Natural killer cell treated with Interleukin-12 subunit alpha and Interleukin-12 subunit beta and Interleukin-15 and Interleukin-18, amount 100 ng/mL, for 72 hours (primary cell): Measurements from ENCODE around the gene TUNAR. TPM values are rescaled to one million over a fixed set of nuclear protein-coding genes. Genes with fewer than 3 reads are reported as not detected.

Source experiments
- ATAC-seq, 2 donors: fragments of 150-1000 bp; cut with Tn5 transposase in 1 of 2; sonication (Bioruptor Pico), chemical (Tn5 transposase) in 1 of 2; 2 replicates each; pipeline ENCODE4 v1.10.0; 2021
- DNase-seq: peaks from one replicate; pipeline ENCODE4 v3.0.0; 2022; ENCODE audit warnings: low spot score
- H3K27ac Mint-ChIP-seq, 2 donors: 1 replicate in 1 of 2; 2 replicates in 1 of 2; pipeline ENCODE4 v1.8.0; 2022; ENCODE audit warnings: mixed read lengths in 2 of 2, mild to moderate bottlenecking in 1 of 2, moderate library complexity in 1 of 2
- H3K27me3 Mint-ChIP-seq, 2 donors: 1 replicate in 1 of 2; 2 replicates in 1 of 2; pipeline ENCODE4 v1.8.0; 2022; ENCODE audit warnings: mixed read lengths in 2 of 2
- H3K36me3 Mint-ChIP-seq: one replicate; pipeline ENCODE4 v1.8.0; 2022; ENCODE audit warnings: mixed read lengths
- H3K4me1 Mint-ChIP-seq, 2 donors: 1 replicate in 1 of 2; 2 replicates in 1 of 2; pipeline ENCODE4 v1.8.0; 2022; ENCODE audit warnings: low read depth in 2 of 2, mixed read lengths in 2 of 2, mild to moderate bottlenecking in 1 of 2
- H3K4me3 Mint-ChIP-seq: one replicate; pipeline ENCODE4 v1.8.0; 2022; ENCODE audit warnings: mixed read lengths
- H3K9me3 Mint-ChIP-seq: 2 replicates; pipeline ENCODE4 v1.8.0; 2022; ENCODE audit warnings: mixed read lengths
- total RNA-seq, 2 donors: library from RNA; stranded (reverse); gene quantifications; one replicate each; pipeline ENCODE4 v1.2.3, GENCODE V29; 2022

The TUNAR gene
- total RNA-seq, 2 donors from 2014 or later, result not detected

GRCh38 chr14:95910628-95911027, 34.0 kb downstream of the TUNAR start:
- ATAC-seq (no peak), DNase-seq (no peak)
- Mint-ChIP-seq H3K9me3 (no peaks in the 10 kb centered on the region), H3K27me3 (peaks cover 12 to 29% of the 10 kb centered on the region in 2 donors), H3K36me3 (no peaks in the 10 kb centered on the region), H3K4me3 (no peak overlapping the region), H3K4me1 (no peaks in the 10 kb centered on the region), H3K27ac (no peak overlapping the region)

GRCh38 chr14:95911456-95911855, 34.8 kb downstream of the TUNAR start:
- H3K4me1 Mint-ChIP-seq, result no peaks in the 10 kb centered on the region
- H3K9me3 Mint-ChIP-seq, result no peaks in the 10 kb centered on the region
- H3K27ac Mint-ChIP-seq, result no peak overlapping the region
- no peaks in the 10 kb centered on the region for H3K36me3 Mint-ChIP-seq
- H3K27me3 Mint-ChIP-seq, result peaks cover 12 to 29% of the 10 kb centered on the region in 2 donors
- ATAC-seq, result no peak
- H3K4me3 Mint-ChIP-seq, result no peak overlapping the region
- DNase-seq, result no peak

DNA sequence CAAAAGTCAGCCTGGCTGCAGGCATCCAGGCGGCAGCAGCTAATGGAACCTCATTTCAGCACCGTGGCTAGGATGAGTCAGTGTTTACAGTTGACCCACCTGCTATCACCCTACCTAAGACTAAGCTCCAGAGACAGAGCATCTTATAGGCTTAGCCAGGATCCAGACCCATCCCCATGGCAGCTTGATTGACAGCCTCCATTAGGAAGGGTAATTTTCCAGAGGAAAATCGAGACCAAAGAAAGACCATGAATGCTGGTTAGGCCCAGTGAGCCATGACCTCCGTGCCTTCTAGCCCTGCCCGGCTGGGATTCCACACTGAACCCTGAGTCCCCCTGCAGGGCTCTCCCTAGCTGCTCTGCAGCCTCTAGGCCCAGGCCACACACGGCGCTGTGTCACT, 38.7 kb downstream of the TUNAR start:
- Mint-ChIP-seq H3K4me1 (no peaks in the 10 kb centered on the region), H3K9me3 (no peaks in the 10 kb centered on the region), H3K27me3 (peaks cover 13 to 28% of the 10 kb centered on the region in 2 donors), H3K4me3 (no peak overlapping the region), H3K36me3 (no peaks in the 10 kb centered on the region), H3K27ac (no peak overlapping the region)
- ATAC-seq, result peak in 1 of 2 donors; percentile 32
- no peak for DNase-seq

- H3K36me3 Mint-ChIP-seq, result no peaks in the 10 kb centered on the region
- no peak overlapping the region for H3K4me3 Mint-ChIP-seq
- peaks cover 14 to 31% of the 10 kb centered on the region in 2 donors for H3K27me3 Mint-ChIP-seq
- H3K4me1 Mint-ChIP-seq, result no peaks in the 10 kb centered on the region
- no peaks in the 10 kb centered on the region for H3K9me3 Mint-ChIP-seq
- no peak overlapping the region for H3K27ac Mint-ChIP-seq
- no peak for ATAC-seq
- DNase-seq, result no peak
These were observed 41.8 kb downstream of the TUNAR start for GRCh38 chr14:95918466-95918865.

DNA sequence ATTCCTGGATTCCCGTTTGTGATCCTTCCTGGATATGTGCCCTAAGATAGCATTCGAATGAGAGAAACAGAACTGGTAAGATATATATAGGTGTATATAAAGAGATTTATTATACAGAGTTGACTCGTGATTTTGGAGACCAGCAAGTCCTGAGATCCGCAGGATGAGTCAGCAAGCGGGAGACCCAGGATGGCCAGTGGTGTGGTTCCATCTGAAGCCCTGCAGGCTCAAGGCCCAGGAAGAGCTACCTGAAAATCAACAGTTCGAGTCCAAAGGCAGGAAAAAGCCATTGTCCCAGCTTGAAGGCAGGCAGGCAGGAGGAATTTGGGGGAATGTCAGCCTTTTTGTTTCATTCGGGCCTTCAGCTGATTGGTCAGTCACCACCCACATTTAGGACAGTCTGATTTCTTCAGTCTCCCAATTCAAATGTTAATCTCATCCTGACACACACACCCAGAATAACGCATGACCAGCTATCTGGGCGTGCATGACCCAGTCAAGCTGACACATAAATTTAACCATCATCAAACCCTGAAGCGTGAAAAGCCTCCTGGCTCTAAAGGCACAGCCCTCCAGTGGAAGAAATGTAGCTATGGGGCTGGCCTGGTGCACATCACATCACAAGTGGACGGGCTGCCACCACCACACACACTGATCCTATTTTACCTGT, 44.3 kb downstream of the TUNAR start:
- H3K36me3 Mint-ChIP-seq, result no peaks in the 10 kb centered on the region
- no peak overlapping the region for H3K4me3 Mint-ChIP-seq
- ATAC-seq (no peak), DNase-seq (no peak)
- H3K27ac Mint-ChIP-seq, result no peak overlapping the region
- no peaks in the 10 kb centered on the region for H3K9me3 Mint-ChIP-seq
- no peaks in the 10 kb centered on the region for H3K4me1 Mint-ChIP-seq
- H3K27me3 Mint-ChIP-seq, result peaks cover 19 to 33% of the 10 kb centered on the region in 2 donors

DNA sequence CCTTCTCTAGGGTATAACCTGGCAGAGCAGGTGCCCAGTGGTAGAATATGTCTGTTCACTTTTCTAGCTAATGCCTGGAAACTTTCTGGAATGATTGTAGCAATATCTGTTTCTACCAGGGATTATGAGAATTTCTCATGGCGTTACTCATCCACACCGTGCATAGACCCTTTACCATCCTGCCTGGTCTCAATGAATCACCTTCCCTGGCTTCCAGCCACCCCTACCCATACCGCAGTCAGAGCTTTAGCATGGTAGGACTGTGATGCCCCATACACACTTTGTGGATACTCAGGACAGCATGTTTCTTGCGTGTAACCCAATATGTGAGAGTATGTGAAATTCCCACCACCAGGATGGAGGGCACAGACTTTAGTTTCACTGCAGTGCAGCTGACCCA, 45.4 kb downstream of the TUNAR start:
- no peak overlapping the region for H3K27ac Mint-ChIP-seq
- H3K4me1 Mint-ChIP-seq, result no peaks in the 10 kb centered on the region
- H3K36me3 Mint-ChIP-seq, result no peaks in the 10 kb centered on the region

DNA sequence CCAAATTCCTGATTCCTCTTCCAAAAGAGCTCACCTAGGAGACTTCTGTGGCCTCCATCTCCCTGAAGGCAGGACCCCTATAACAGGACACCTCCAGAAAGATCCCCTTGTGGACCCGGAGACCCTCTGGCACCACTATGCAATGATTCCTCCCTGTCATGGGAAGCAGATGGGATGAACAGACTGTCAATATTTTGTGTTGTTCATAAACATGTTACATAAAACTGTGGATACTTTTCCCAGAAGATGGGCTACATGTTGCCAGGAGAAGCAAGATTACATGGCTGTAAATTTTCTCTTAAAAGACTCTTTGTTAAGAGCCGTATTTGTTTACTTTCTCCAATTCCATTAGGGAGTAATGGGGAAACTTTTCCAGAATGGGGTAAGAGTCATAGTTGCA, 52.1 kb downstream of the TUNAR start:
- Mint-ChIP-seq H3K4me1 (no peaks in the 10 kb centered on the region), H3K4me3 (no peak overlapping the region), H3K36me3 (no peaks in the 10 kb centered on the region), H3K27me3 (peaks cover 6 to 15% of the 10 kb centered on the region in 2 donors), H3K9me3 (no peaks in the 10 kb centered on the region), H3K27ac (no peak overlapping the region)
- ATAC-seq, result no peak
- no peak for DNase-seq

More for the DNA sequence above, 45.4 kb downstream of the TUNAR start:
- Mint-ChIP-seq H3K4me3 (no peak overlapping the region), H3K9me3 (no peaks in the 10 kb centered on the region), H3K27me3 (peaks cover 17 to 33% of the 10 kb centered on the region in 2 donors)
- no peak for ATAC-seq
- no peak for DNase-seq

GRCh38 chr14:95931384-95931783, 54.8 kb downstream of the TUNAR start:
- Mint-ChIP-seq H3K27ac (no peak overlapping the region), H3K4me1 (no peaks in the 10 kb centered on the region), H3K36me3 (no peaks in the 10 kb centered on the region), H3K9me3 (no peaks in the 10 kb centered on the region), H3K4me3 (no peak overlapping the region), H3K27me3 (peaks cover 0 to 7% of the 10 kb centered on the region in 2 donors)
- DNase-seq (no peak), ATAC-seq (no peak)

DNA sequence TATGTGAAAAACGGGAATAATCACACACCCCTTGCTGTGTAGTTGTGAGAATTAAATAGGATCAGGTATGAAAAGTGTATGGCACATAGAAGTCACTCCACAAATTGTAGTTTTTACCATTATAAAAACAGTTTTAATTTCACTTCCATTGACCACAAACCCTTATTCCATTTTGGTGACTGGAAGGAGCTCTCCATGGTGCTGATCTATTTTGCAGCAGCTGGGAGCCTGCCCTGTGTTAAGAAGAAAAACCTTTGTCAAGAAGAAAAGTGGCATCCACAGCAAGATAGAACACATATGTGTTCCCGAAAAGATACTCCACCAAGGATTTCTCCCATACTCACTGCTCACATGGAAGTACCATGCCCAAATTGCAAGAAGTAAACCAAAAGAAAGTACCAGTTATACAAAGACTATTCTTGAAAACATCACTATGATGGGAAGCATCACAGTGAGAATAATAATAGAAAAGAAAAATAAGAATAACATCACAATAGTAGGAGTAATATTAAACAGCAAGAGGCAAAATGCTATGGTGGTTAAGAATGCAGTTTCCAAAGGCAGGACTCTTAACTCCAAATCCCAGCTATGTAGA, 58.7 kb downstream of the TUNAR start:
- peaks cover 2 to 15% of the 10 kb centered on the region in 2 donors for H3K27me3 Mint-ChIP-seq
- no peak overlapping the region for H3K4me3 Mint-ChIP-seq
- DNase-seq, result no peak
- no peaks in the 10 kb centered on the region for H3K9me3 Mint-ChIP-seq
- no peaks in the 10 kb centered on the region for H3K36me3 Mint-ChIP-seq
- ATAC-seq, result no peak
- H3K4me1 Mint-ChIP-seq, result no peaks in the 10 kb centered on the region
- no peak overlapping the region for H3K27ac Mint-ChIP-seq

DNA sequence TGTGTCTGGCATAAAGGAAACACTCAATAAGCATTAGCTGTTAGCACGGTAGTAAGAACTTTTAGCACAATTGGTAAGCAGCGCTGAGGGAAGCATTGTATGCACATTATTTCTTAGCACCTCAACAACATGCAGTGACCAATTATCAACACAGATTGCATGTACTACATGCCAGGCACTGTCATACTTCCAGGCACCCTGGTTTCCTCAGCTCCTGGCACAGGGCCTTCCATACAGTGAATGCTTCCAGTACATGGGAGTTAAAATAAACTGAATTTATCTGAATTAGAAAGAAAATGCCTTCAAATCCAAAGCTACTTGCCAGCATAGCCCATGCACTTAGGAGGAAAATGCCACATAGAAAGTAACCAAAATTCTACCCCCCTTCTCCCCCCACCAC, 59.4 kb downstream of the TUNAR start:
- no peaks in the 10 kb centered on the region for H3K9me3 Mint-ChIP-seq
- no peak overlapping the region for H3K27ac Mint-ChIP-seq
- DNase-seq, result no peak
- peaks cover 2 to 15% of the 10 kb centered on the region in 2 donors for H3K27me3 Mint-ChIP-seq
- H3K36me3 Mint-ChIP-seq, result no peaks in the 10 kb centered on the region
- no peaks in the 10 kb centered on the region for H3K4me1 Mint-ChIP-seq
- ATAC-seq, result no peak
- no peak overlapping the region for H3K4me3 Mint-ChIP-seq

GRCh38 chr14:95939335-95939734, 62.7 kb downstream of the TUNAR start:
- no peak overlapping the region for H3K4me3 Mint-ChIP-seq
- no peak for DNase-seq

GRCh38 chr14:95941897-95942296, 65.3 kb downstream of the TUNAR start:
- H3K36me3 Mint-ChIP-seq, result no peaks in the 10 kb centered on the region
- no peak overlapping the region for H3K4me3 Mint-ChIP-seq
- ATAC-seq (no peak), DNase-seq (no peak)
- H3K27me3 Mint-ChIP-seq, result peaks cover 13 to 31% of the 10 kb centered on the region in 2 donors
- H3K9me3 Mint-ChIP-seq, result peaks cover 6% of the 10 kb centered on the region
- no peak overlapping the region for H3K27ac Mint-ChIP-seq
- no peaks in the 10 kb centered on the region for H3K4me1 Mint-ChIP-seq

More at GRCh38 chr14:95939335-95939734, 62.7 kb downstream of the TUNAR start:
- Mint-ChIP-seq H3K4me1 (no peaks in the 10 kb centered on the region), H3K27me3 (peaks cover 2 to 15% of the 10 kb centered on the region in 2 donors), H3K9me3 (peaks cover 6% of the 10 kb centered on the region), H3K36me3 (no peaks in the 10 kb centered on the region), H3K27ac (no peak overlapping the region)
- ATAC-seq, result no peak

DNA sequence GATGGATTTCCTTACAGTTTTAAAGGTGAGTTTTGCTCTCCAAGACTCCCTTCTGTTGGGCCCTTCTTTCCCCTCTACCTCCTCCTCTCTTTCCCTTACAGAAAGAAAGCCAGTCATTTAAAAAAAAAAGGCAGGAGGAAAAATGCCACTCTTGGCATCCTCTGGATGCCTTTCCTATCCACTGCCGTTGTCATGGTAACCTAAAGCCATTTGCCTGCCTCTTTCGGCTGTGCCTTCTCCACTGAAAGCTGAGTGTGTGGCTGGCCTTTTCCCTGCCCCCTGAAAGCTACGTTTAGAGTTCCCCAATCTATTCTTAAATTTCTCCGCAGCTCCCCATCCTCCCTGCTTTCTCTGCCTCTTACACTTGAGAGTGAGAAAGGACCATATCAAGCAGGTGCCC, 67.1 kb downstream of the TUNAR start:
- Mint-ChIP-seq H3K36me3 (no peaks in the 10 kb centered on the region), H3K4me3 (no peak overlapping the region), H3K4me1 (no peaks in the 10 kb centered on the region), H3K27me3 (peaks cover 15 to 29% of the 10 kb centered on the region in 2 donors), H3K27ac (no peak overlapping the region), H3K9me3 (peaks cover 6% of the 10 kb centered on the region)
- DNase-seq, result no peak
- ATAC-seq, result no peak

GRCh38 chr14:95944462-95944861, 67.8 kb downstream of the TUNAR start:
- Mint-ChIP-seq H3K27me3 (peaks cover 15 to 29% of the 10 kb centered on the region in 2 donors), H3K36me3 (no peaks in the 10 kb centered on the region), H3K4me1 (no peaks in the 10 kb centered on the region), H3K27ac (no peak overlapping the region), H3K4me3 (no peak overlapping the region), H3K9me3 (peaks cover 6% of the 10 kb centered on the region)
- ATAC-seq, result no peak
- no peak for DNase-seq
